ENCODE measurements around the gene SHROOM4.

SHROOM4 gene

GRCh38 chrX:50618788-50619558 lies 195.0 kb downstream of the SHROOM4 start:
- DNase-seq (ENCODE audit: low read depth), result no peak

GRCh38 chrX:50617183-50617582 lies 196.8 kb downstream of the SHROOM4 start:
- DNase-seq (ENCODE audit: low read depth), result no peak

- no peak for DNase-seq (ENCODE audit: low read depth)
Observed at GRCh38 chrX:50615570-50616158, 198.3 kb downstream of the SHROOM4 start.

- no peak for DNase-seq (ENCODE audit: low read depth)
Observed at GRCh38 chrX:50614460-50614859, 199.5 kb downstream of the SHROOM4 start.

- no peak for DNase-seq (ENCODE audit: low read depth)
Observed at GRCh38 chrX:50613846-50614245, 200.1 kb downstream of the SHROOM4 start.

- DNase-seq (ENCODE audit: low read depth), result no peak
Observed at GRCh38 chrX:50609796-50610195, 204.2 kb downstream of the SHROOM4 start.

GRCh38 chrX:50606300-50606950 lies 207.6 kb downstream of the SHROOM4 start:
- no peak for DNase-seq (ENCODE audit: low read depth)

GRCh38 chrX:50596056-50596455 lies 217.9 kb downstream of the SHROOM4 start:
- DNase-seq (ENCODE audit: low read depth), result no peak

GRCh38 chrX:50594788-50595187 lies 219.2 kb downstream of the SHROOM4 start:
- no peak for DNase-seq (ENCODE audit: low read depth)

- DNase-seq (ENCODE audit: low read depth), result no peak
Observed at GRCh38 chrX:50586980-50587379, 227.0 kb downstream of the SHROOM4 start.

GRCh38 chrX:50586407-50586806 lies 227.6 kb downstream of the SHROOM4 start:
- DNase-seq (ENCODE audit: low read depth), result no peak

GRCh38 chrX:50581405-50581804 lies 232.6 kb downstream of the SHROOM4 start:
- no peak for DNase-seq (ENCODE audit: low read depth)

GRCh38 chrX:50579955-50580354 lies 234.0 kb downstream of the SHROOM4 start:
- no peak for DNase-seq (ENCODE audit: low read depth)

- no peak for DNase-seq (ENCODE audit: low read depth)
Observed at GRCh38 chrX:50577326-50577725, 236.7 kb downstream of the SHROOM4 start.

GRCh38 chrX:50567636-50568035 lies 246.4 kb downstream of the SHROOM4 start:
- no peak for DNase-seq (ENCODE audit: low read depth)

- no peak for DNase-seq (ENCODE audit: low read depth)
Observed at GRCh38 chrX:50565718-50566117, 248.3 kb downstream of the SHROOM4 start.

Measured in stimulated activated CD8-positive, alpha-beta memory T cell treated with anti-CD3 and anti-CD28 coated beads, Interleukin-12 subunit alpha, Interleukin-12 subunit beta, amount 100 ng/mL, for 1 hour (primary cell).